Osteoblast (primary cell): ENCODE results near the gene IQCC. TPM values are rescaled to one million over a fixed set of nuclear protein-coding genes. Genes with fewer than 3 reads are reported as not detected.
A peak's percentile ranks its signal among the peaks of the same experiment; 100 is the strongest.

Experiments used
- DNase-seq: peaks from one replicate; pipeline ENCODE4 v3.0.0; 2011; ENCODE audit warnings: low spot score, mixed read lengths; ENCODE audit not compliant: insufficient read length; ENCODE audit errors: missing footprints
- H2AFZ ChIP-seq: 2 replicates; pipeline ENCODE4 v1.6.0; 2011; ENCODE audit warnings: mild to moderate bottlenecking, low read length
- H3K27ac ChIP-seq: 2 replicates; pipeline ENCODE4 v1.5.1; 2011; ENCODE audit warnings: mild to moderate bottlenecking, low read depth, low read length, moderate library complexity
- H3K27me3 ChIP-seq: 2 replicates; pipeline ENCODE4 v1.6.0; 2012; ENCODE audit warnings: mild to moderate bottlenecking, control low read depth, inconsistent platforms, low read length, moderate library complexity; ENCODE audit not compliant: insufficient read depth
- H3K36me3 ChIP-seq: 2 replicates; pipeline ENCODE4 v1.5.1; 2011; ENCODE audit warnings: mild to moderate bottlenecking, low read length, control low read depth, moderate library complexity; ENCODE audit not compliant: insufficient read depth
- H3K4me1 ChIP-seq: 2 replicates; pipeline ENCODE4 v1.5.1; 2011; ENCODE audit warnings: mild to moderate bottlenecking, low read length, control low read depth, moderate library complexity; ENCODE audit not compliant: insufficient read depth
- H3K4me2 ChIP-seq: 2 replicates; pipeline ENCODE4 v1.6.0; 2011; ENCODE audit warnings: mild to moderate bottlenecking, low read length; ENCODE audit not compliant: insufficient read depth
- H3K4me3 ChIP-seq: fragments of 200-600 bp; sonication (generic); 3 replicates; pipeline ENCODE4 v1.5.1; 2012; ENCODE audit warnings: mild to moderate bottlenecking, low read length, inconsistent platforms; ENCODE audit not compliant: insufficient read depth
- H3K79me2 ChIP-seq: 2 replicates; pipeline ENCODE4 v1.6.0; 2012; ENCODE audit warnings: mild to moderate bottlenecking, low read length, control low read depth, inconsistent platforms; ENCODE audit not compliant: insufficient read depth
- H3K9me3 ChIP-seq: 2 replicates; pipeline ENCODE4 v1.5.1; 2011; ENCODE audit warnings: low read depth, low read length, control low read depth
- H4K20me1 ChIP-seq: 2 replicates; pipeline ENCODE4 v1.6.0; 2012; ENCODE audit warnings: mild to moderate bottlenecking, low read length, control low read depth; ENCODE audit not compliant: insufficient read depth
- CTCF ChIP-seq: IDR thresholded peaks from 2 replicates; pipeline ENCODE4 v1.5.1; 2011; ENCODE audit warnings: mild to moderate bottlenecking, low read depth, low read length, moderate library complexity; ENCODE audit errors: extremely low read depth
- total RNA-seq: library from RNA; depleted of rRNA; stranded (reverse); fragments of >200 nt; gene quantifications from 2 replicates; pipeline ENCODE4 v1.2.3, GENCODE V29; 2012

Gene IQCC
- total RNA-seq, 1 donor, result 1.8 TPM

- Histone ChIP-seq H3K4me3 (peak overlapping the region; percentile 100), H3K27me3 (no peaks in the 10 kb centered on the region), H3K79me2 (peaks cover 53% of the 10 kb centered on the region), H2AFZ (peak overlapping the region; percentile 20), H3K4me2 (peak overlapping the region; percentile 100), H3K4me1 (peaks cover 29% of the 10 kb centered on the region), H3K27ac (peak overlapping the region; percentile 100), H3K9me3 (no peaks in the 10 kb centered on the region), H4K20me1 (no peaks in the 10 kb centered on the region), H3K36me3 (peaks cover 41% of the 10 kb centered on the region)
- TF ChIP-seq CTCF, result no peak
- peak; percentile 80 for DNase-seq
Measured at GRCh38 chr1:32221581-32221979, 16.1 kb downstream of the IQCC start.

- Histone ChIP-seq H3K27me3 (no peaks in the 10 kb centered on the region), H3K79me2 (peaks cover 53% of the 10 kb centered on the region)
Measured at GRCh38 chr1:32221980-32222755, 16.7 kb downstream of the IQCC start, which contains the start of the genes EIF3I and TMEM234. Gene EIF3I (plus strand): TSS chr1:32222407. CDS start chr1:32222442, 35 bp downstream. Gene TMEM234 (minus strand): TSS chr1:32222353. CDS start chr1:32222322, 31 bp downstream.

GRCh38 chr1:32223683-32224082, 18.2 kb downstream of the IQCC start:
- Histone ChIP-seq H3K79me2 (peaks cover 53% of the 10 kb centered on the region), H3K4me3 (peak overlapping the region; percentile 17), H3K27ac (peak overlapping the region; percentile 46), H4K20me1 (no peaks in the 10 kb centered on the region), H3K36me3 (peaks cover 52% of the 10 kb centered on the region), H3K27me3 (no peaks in the 10 kb centered on the region), H3K4me2 (peak overlapping the region; percentile 100), H3K9me3 (no peaks in the 10 kb centered on the region), H3K4me1 (peaks cover 29% of the 10 kb centered on the region), H2AFZ (no peak overlapping the region)
- DNase-seq, result peak; percentile 44
- TF ChIP-seq CTCF, result no peak

More at GRCh38 chr1:32221980-32222755, 16.7 kb downstream of the IQCC start, which contains the start of the genes EIF3I and TMEM234:
- no peak for TF ChIP-seq CTCF
- Histone ChIP-seq H3K36me3 (peaks cover 40% of the 10 kb centered on the region), H3K27ac (peak within 1 kb of the TSS; percentile 100), H3K4me2 (peak within 1 kb of the TSS; percentile 100), H3K4me3 (peak within 1 kb of the TSS; percentile 100), H3K4me1 (peaks cover 29% of the 10 kb centered on the region), H3K9me3 (no peaks in the 10 kb centered on the region), H4K20me1 (no peaks in the 10 kb centered on the region), H2AFZ (peak within 1 kb of the TSS; percentile 98)
- peak; percentile 95 for DNase-seq

GRCh38 chr1:32224285-32224684, 18.8 kb downstream of the IQCC start:
- DNase-seq, result peak; percentile 15
- H3K4me1 ChIP-seq, result peaks cover 29% of the 10 kb centered on the region
- H3K36me3 ChIP-seq, result peaks cover 51% of the 10 kb centered on the region
- H3K9me3 ChIP-seq, result no peaks in the 10 kb centered on the region
- H2AFZ ChIP-seq, result no peak overlapping the region
- H4K20me1 ChIP-seq, result no peaks in the 10 kb centered on the region
- no peak overlapping the region for H3K4me3 ChIP-seq
- H3K4me2 ChIP-seq, result peak overlapping the region; percentile 100
- H3K79me2 ChIP-seq, result peaks cover 53% of the 10 kb centered on the region
- H3K27ac ChIP-seq, result peak overlapping the region; percentile 46
- no peaks in the 10 kb centered on the region for H3K27me3 ChIP-seq
- TF ChIP-seq CTCF, result no peak
